Loucy (cell line): ENCODE results near the gene MAP4K3.

Experiments
- EZH2phosphoT487 ChIP-seq: fragments of 200-600 bp; IDR thresholded peaks from 2 replicates; pipeline ENCODE4 v1.6.1; 2018; ENCODE audit warnings: antibody characterized with exemption, mild to moderate bottlenecking, moderate library complexity, borderline replicate concordance
- TF ChIP-seq, protein P1 (sequence below): fragments of 200-600 bp; sonication (generic); conservative IDR thresholded peaks from 2 replicates; pipeline ENCODE4 v1.5.1; 2014; ENCODE audit warnings: mild to moderate bottlenecking, antibody characterized with exemption, low read length

DNA sequence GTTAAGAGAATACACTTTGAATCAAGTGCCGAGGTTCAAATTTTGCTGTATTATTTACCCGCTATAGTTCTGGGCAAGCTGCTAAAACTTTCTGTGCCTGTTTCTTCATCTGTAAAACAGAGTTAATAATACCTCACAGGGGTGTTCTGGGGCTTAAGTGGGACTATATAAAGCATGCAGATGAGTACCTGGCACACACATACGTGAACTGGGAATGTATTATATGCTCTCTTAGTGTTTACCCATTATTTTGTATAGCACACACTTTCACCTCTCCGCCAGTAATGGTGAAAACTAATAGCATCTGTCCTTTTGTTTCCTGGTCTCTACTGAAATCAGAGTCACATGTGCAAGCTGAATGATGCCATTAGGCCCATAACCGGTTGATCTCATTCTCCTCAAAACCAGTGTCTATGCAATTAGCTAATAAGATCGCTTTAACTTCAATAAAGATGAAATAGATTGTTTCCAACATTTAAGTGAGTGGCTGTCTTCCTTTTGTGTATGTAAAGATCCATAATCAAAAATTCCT is 189.5 kb downstream of the MAP4K3 start:
- TF ChIP-seq, protein P1, sequence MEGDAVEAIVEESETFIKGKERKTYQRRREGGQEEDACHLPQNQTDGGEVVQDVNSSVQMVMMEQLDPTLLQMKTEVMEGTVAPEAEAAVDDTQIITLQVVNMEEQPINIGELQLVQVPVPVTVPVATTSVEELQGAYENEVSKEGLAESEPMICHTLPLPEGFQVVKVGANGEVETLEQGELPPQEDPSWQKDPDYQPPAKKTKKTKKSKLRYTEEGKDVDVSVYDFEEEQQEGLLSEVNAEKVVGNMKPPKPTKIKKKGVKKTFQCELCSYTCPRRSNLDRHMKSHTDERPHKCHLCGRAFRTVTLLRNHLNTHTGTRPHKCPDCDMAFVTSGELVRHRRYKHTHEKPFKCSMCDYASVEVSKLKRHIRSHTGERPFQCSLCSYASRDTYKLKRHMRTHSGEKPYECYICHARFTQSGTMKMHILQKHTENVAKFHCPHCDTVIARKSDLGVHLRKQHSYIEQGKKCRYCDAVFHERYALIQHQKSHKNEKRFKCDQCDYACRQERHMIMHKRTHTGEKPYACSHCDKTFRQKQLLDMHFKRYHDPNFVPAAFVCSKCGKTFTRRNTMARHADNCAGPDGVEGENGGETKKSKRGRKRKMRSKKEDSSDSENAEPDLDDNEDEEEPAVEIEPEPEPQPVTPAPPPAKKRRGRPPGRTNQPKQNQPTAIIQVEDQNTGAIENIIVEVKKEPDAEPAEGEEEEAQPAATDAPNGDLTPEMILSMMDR = no peak
- TF ChIP-seq EZH2phosphoT487 = no peak
